ENCODE measurements around the gene PRM1.

PRM1 gene

DNA sequence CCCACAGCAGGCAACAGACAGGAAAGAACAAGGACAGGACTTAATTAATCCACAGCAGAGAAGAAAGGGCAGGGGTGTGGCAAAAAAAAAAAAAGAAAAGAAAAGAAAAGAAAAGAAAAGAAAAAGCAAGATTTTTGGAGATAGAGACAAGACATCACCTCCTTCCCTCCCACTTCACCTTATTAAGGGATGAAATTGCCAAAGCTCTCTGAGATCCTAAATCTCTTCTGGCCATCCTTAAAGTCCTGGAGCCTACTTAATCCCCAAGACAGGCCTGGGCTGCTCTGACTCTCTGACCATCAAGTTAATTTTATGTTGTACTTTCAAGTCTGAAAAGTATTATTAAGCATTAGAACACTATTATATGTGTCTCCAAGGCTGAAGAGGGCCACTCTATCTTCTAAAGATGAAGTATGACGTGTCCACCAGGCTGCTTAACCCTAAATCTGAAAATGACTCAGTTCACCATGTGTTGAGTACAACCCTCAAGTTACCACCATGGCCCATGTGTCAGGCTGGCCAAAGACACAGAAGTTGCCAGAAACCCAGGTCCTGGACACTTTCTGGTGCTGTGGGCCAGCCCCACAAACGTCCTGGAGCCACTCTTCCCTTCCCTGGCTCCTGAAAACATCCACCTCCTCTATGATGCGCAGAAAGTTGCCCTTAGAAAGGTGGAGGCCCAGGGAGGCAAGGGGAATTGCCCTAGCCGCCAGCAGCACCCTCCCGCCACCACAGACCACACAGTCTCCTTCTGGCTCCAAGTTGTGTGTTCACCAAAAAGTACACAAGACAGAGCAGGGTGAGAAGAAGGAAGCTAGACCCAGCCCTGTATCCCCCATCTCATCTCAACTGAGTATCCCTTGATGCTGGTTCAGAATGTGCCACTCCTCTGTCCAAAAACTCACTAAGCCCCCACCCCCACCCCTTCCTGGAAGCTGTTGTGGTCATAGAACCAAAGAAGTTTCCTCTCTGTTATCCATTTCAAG lies 27.8 kb downstream of the PRM1 start:
- no peak for TF ChIP-seq POLR2A (IDR thresholded peaks at IDR 0.05; ENCODE audit: low read depth, low read length)
- DNase-seq (ENCODE audit: insufficient read length, low spot score) (no peak), FAIRE-seq (no peak)

GRCh38 chr16:11252482-11252931 lies 28.6 kb downstream of the PRM1 start:
- FAIRE-seq (no peak), DNase-seq (ENCODE audit: insufficient read length, low spot score) (no peak)
- TF ChIP-seq POLR2A (IDR thresholded peaks at IDR 0.05; ENCODE audit: low read depth, low read length), result no peak

DNA sequence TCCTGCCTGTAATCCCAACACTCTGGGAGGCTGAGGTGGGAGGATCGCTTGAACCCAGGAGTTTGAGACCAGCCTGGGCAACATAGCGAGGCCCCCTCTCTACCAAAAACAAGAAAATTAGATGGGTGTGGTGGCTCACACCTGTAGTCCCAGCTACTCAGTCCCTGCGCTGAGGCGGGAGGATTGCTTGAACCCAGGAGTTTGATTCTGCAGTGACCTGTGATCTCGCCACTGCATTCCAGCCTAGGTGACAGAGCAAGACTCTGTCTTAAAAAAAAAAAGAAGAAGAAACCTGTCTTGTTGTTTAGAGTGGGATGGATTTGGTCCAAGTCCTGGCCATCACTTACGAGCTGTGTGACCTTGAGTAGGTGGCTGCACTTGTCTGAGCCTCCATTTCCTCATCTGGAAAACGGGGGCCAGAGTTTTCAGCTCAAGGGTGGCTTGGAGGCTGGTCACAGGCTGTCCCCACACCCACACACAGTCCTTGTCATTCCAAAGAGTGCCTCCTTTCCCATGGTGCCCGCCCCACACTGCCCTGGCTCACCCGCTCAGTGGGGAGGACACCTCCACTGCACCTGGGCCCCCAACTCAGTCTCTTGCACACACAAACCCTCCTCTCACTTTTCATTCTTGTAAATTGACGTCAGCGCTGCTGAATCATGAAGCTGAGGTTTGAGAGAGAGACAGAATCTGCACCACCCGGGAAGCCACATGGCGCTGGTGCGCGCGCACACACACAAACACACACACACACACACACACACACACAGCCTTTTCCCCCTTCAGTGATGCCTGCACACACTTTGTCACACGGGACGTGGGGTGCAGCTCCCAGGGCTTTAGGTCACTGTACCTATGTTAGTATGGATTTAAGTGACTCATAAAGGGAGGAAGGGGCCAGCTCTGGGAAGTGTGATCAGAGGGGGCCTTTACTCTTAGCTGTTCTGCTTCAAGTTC lies 29.3 kb downstream of the PRM1 start:
- FAIRE-seq, result no peak
- no peak for DNase-seq (ENCODE audit: insufficient read length, low spot score)
- TF ChIP-seq POLR2A (IDR thresholded peaks at IDR 0.05; ENCODE audit: low read depth, low read length), result no peak

DNA sequence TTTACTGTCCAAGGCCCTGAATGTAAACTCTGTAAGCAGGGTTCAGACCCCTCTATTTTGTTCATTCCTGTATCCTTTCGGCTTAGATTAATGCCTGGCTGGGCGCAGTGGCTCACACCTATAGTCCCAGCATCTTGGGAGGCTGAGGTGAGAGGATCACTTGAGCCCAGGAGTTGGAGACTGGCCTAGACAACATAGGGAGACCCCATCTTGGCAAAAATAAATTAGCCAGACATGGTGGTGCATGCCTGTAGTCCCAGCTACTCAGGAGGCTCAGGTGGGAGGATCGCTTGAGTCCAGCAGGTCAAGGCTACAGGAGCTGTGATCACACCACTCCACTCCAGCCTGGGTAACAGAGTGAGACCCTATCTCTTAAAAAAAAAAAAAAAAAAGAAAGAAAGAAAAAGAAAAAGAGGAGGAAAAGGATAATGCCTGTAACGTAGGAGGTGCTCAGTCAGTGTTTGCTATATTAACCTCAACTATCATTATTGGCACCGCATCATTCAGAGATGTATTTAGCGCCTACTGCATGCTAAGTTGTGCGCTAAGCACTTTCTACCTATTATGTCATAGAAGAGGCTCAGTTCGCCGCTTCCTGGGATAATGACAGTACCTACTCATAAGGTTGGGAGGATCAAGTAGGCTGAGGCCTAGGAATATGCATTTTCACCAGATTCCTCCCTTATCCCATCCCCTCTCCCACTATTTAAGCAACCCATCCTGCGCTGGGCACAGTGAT lies 30.2 kb downstream of the PRM1 start:
- FAIRE-seq (no peak), DNase-seq (ENCODE audit: insufficient read length, low spot score) (no peak)
- TF ChIP-seq POLR2A (IDR thresholded peaks at IDR 0.05; ENCODE audit: low read depth, low read length), result no peak

DNA sequence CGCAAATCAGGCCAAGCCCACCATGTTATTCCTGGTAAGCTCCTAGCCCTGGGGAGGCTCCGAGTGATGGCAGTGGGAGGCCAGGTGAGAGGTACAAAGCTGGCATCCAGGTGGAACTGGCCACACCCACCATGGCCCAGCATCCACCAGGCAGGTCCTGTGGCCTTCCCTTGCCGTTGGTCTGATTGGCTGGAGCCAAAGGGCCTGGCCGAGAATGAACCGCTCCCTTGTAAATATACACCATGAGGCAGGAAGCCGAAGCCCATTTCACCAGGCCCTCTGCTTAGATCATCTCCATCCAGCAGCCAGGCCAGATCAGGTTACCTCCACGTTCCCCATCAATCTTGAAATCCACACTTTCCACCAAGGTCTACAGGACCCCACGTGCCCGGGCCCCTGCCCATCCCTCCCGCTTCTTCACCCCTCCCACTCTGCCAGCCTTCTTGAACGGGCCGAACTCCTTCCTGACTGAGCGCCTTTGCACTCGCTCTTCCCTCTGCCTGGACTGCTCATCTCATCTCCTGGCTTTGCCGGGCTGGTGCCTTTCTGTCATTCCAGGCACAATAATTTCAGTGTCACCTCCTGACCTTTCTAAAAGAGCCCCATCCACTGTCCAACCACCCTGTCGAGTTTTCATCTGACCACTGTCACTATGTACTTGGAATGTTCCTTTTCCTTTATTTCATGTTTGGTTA lies 30.9 kb downstream of the PRM1 start:
- no peak for TF ChIP-seq POLR2A (IDR thresholded peaks at IDR 0.05; ENCODE audit: low read depth, low read length)
- DNase-seq (ENCODE audit: insufficient read length, low spot score) (no peak), FAIRE-seq (no peak)

DNA sequence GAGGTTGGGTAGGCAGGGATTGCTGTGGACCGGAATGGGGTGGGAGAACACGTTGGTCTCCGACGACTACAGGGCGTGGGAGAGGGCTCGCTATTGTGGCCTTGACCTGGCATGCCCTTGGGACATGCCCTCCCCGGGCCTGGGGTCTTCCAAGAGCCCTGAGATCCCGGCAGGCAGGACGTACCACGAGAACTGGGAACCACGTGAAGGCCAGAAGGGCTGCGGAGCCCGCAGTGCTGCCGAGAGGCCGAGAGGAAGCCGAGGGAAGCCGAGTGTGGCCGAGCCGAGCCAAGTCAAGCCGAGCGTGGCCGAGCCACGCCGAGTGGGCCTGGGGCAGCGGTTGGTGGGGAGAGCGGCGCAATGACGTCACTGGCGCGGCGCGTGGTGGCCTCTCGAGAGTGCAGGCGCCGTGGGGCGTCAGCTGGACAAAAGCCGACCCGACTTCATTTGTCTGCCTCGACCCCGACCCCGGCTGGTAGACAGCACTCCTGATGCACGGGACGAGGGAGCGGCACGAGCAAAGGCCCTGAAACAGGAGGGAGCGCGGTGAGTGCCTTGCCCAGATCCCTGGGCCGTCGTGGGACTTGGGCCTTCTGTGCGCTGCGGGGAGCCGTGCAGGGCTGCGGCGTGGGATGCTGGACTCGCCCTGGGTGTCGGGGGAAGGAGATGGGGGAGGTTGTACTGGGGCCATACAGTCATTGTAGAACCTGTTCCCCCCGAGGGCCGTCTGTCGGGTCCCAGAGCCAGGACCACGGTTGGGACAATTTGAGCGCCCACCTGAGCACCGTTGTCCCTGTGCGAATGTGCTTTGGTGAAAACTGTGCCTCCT lies 31.7 kb downstream of the PRM1 start:
- DNase-seq (ENCODE audit: insufficient read length, low spot score) (no peak), FAIRE-seq (no peak)
- no peak for TF ChIP-seq POLR2A (IDR thresholded peaks at IDR 0.05; ENCODE audit: low read depth, low read length)

- DNase-seq (ENCODE audit: insufficient read length, low spot score) (no peak), FAIRE-seq (no peak)
- TF ChIP-seq POLR2A (IDR thresholded peaks at IDR 0.05; ENCODE audit: low read depth, low read length), result no peak
Observed at GRCh38 chr16:11248133-11248532, 33.0 kb downstream of the PRM1 start.

- no peak for TF ChIP-seq POLR2A (IDR thresholded peaks at IDR 0.05; ENCODE audit: low read depth, low read length)
- FAIRE-seq (no peak), DNase-seq (ENCODE audit: insufficient read length, low spot score) (no peak)
Observed at GRCh38 chr16:11245988-11246387, 35.1 kb downstream of the PRM1 start.

- no peak for TF ChIP-seq POLR2A (IDR thresholded peaks at IDR 0.05; ENCODE audit: low read depth, low read length)
- FAIRE-seq, result no peak
- no peak for DNase-seq (ENCODE audit: insufficient read length, low spot score)
Observed at GRCh38 chr16:11245222-11245737, 35.9 kb downstream of the PRM1 start.

DNA sequence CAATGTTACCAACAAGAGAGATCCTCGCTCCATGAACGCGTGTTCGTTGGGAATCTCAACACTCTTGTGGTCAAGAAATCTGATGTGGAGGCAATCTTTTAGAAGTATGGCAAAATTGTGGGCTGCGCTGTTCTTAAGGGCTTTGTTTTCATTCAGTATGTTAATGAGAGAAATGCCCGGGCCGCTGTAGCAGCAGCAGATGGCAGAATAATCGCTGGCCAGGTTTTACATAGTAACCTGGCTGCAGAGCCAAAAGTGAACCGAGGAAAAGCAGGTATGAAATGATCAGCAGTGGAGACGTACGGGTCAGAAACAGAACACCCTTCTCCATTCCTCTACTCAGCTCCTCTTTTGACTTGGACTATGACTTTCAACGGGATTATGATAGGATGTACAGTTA lies 38.5 kb downstream of the PRM1 start:
- FAIRE-seq, result no peak
- no peak for DNase-seq (ENCODE audit: insufficient read length, low spot score)
- TF ChIP-seq POLR2A (IDR thresholded peaks at IDR 0.05; ENCODE audit: low read depth, low read length), result no peak

DNA sequence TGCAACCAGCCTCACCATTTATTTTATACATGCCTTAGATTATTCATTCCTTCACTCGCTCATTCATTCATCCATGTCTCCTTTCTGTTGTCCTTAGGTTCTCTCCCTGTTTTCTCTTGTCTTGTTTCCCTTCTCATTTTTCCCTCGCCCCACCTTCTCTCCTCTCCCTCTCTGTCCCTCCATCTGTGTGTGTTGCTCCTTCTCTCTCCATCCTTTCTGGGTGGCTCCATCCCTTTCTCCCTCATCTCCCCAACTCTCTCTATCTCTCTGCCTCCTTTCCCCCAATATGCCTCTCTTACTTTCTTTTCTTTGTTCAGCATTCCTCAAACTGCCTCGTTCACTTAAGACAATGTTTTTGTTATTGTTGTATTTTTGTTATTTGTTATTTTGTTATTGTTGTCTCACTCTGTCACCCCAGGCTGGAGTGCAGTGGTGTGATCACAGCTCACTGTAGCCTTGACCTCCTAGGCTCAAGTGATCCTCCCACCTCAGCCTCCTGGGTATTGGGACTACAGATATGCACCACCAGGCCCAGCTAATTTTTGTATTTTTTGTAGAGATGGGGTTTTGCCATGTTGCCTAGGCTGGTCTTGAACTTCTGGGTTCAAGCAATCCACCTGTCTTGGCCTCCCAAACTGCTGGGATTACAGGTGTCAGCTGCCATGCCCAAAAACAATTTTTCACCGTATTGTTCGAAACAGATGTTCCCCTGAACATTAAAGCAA lies 39.5 kb downstream of the PRM1 start:
- no peak for TF ChIP-seq POLR2A (IDR thresholded peaks at IDR 0.05; ENCODE audit: low read depth, low read length)
- DNase-seq (ENCODE audit: insufficient read length, low spot score), result no peak
- no peak for FAIRE-seq

Measured in H54 (cell line).